ENCODE results near the gene ID3.

Gene ID3

GRCh38 chr1:23526329-23527041, 32.8 kb downstream of the ID3 start:
- DNase-seq (ENCODE audit: low read depth), result no peak

GRCh38 chr1:23525558-23526250, 33.6 kb downstream of the ID3 start:
- DNase-seq (ENCODE audit: low read depth), result no peak

- no peak for DNase-seq (ENCODE audit: low read depth)
Observed at GRCh38 chr1:23524716-23525401, 34.4 kb downstream of the ID3 start.

GRCh38 chr1:23524163-23524562, 35.1 kb downstream of the ID3 start:
- no peak for DNase-seq (ENCODE audit: low read depth)

- DNase-seq (ENCODE audit: low read depth), result no peak
Observed at GRCh38 chr1:23522244-23522982, 36.9 kb downstream of the ID3 start.

- DNase-seq (ENCODE audit: low read depth), result no peak
Observed at GRCh38 chr1:23521588-23521987, 37.7 kb downstream of the ID3 start.

GRCh38 chr1:23517581-23517980, 41.7 kb downstream of the ID3 start:
- DNase-seq (ENCODE audit: low read depth), result no peak

- DNase-seq (ENCODE audit: low read depth), result no peak
Observed at GRCh38 chr1:23515905-23516304, 43.4 kb downstream of the ID3 start.

- no peak for DNase-seq (ENCODE audit: low read depth)
Observed at GRCh38 chr1:23514111-23514679, 45.1 kb downstream of the ID3 start.

GRCh38 chr1:23509896-23510295, 49.4 kb downstream of the ID3 start:
- no peak for DNase-seq (ENCODE audit: low read depth)

All from stromal cell of bone marrow (primary cell).